ENCODE data around the gene MXD4.

MXD4 gene

DNA sequence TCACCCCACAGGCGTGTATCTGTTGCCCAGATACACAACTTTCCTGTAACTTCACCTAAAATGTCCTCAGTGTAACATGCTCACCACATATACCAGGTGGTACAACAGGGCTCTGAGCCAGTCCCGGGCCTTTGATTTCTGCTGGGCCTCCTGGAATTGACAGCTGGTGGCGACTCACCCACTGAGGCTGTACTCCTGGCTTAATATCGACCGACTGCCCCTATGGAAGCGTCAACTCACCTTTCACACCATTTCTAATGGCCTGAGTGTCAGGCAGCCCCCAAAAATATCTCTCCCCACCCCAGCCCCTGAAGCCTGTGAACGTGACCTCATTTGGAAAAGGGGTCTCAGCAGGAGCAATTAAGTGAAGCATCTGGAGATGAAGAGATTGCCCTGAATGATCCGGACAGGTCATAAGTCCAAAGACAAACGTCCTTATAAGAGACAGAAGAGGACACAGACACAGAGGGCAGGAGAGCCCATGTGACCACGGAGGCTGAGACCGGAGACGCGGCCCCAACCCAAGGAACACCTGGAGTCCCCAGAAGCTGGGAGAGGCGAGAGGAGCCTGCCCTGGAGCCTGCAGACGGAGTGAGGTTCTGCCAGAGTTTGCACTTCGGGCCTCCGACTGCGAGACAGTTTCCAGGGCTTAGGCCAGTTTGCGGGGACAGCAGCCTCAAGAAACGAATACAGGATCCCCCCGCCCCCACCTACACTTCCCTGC, 12.6 kb upstream of the MXD4 start:
- DNase-seq, result no peak

DNA sequence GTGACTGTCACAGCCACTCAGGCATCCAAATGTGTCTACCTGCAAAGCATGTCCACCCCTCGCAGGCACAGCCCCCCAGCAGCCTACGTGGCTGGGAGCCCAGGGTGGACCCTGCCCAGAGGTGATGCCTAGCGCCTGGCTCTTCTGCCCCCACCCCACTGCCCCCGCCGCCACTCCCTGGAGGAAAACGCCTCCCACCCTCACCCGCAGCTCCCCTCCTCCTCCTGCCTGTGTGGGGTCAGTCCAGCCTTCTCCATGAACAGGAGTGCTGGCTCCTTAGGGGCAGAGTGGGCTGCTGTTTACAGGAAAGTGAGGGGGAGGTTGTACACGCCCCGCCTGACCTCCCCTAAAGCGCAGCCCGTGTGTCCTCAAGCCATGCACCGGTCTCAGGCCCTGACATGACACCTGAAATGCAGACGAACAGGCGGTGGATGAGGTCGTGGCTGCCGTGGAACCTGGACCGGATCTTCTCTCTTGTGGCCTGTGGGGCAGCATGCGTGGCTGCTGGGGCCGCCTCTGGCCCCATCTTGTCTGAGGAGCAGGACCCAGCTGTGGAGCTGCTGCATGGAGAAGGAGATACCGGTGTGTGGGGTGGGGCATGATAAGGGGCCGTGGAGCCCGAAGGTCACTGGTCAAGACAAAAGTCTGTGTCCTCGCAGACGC, 11.9 kb upstream of the MXD4 start:
- no peak for DNase-seq

DNA sequence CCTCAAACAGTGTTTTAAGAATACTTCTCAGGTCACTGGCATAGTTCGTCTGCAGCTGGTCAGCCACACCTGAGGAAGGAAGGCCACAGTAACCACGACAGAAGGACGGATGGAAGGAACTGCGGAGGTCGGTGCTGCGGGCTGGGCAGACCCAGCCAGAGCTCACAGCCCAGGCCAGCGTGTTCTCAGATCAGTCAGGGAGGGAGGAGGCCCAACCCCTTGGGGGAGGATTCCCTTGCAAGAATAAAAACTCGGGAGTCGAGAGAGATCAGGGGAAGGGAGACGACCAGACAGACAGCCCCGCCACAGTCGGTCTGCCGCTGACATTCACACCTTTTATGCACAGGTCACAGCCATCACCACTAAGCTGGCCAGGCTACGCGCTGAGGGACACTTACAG, 11.3 kb upstream of the MXD4 start:
- no peak for DNase-seq

DNA sequence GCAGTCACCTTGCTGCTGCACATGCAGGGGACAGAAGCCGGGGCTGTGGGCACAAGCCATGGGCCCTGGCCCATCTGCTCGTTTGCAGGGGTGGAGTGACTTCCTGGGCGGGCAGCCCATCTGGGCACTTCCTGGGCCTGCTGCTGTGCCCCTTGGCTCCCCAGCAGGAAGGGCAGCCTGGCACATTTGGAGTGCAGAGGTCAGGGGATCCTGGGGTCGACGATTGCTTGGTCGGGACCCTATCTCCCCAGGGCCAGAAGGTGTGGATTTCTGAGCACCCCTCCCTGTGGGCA, 10.9 kb upstream of the MXD4 start:
- DNase-seq, result no peak

DNA sequence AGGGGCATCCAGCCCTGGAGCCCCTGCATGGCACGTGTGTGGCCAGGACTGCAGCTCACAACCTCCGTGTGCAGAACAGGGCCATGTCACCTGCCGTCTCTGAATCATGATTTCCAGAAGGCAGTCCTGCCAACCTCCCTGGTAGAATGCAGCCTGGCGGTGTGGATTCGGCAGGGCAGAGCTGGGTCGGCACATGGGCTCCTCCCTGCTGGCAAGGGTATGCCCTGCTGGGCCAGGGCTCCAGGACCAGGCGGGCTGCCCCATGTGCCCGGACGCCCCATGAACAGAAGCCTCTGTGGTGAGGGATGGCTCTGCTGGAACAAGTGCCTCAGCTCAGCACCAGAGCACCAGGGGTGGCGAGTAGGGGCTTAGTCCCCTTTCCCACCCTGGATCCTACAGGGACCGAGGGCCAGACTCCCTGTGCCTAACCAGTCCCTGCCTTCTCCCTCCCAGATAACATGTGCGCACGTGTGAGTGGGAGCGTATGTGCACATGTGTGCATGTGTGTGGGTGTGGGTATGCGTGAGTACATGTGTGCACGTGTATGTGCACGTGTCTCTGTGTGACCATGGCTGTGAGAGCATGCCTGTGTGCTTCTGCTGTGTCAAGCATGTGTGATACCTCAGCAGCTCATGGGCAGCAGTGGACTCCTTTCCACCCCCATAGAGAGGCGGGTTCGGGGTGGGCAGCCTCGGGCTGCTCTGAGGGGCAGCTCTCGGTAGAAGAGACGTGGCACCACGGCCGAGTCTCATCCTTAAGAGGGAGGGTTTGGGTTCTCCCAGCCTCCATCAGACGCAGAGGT, 10.3 kb upstream of the MXD4 start:
- no peak for DNase-seq

DNA sequence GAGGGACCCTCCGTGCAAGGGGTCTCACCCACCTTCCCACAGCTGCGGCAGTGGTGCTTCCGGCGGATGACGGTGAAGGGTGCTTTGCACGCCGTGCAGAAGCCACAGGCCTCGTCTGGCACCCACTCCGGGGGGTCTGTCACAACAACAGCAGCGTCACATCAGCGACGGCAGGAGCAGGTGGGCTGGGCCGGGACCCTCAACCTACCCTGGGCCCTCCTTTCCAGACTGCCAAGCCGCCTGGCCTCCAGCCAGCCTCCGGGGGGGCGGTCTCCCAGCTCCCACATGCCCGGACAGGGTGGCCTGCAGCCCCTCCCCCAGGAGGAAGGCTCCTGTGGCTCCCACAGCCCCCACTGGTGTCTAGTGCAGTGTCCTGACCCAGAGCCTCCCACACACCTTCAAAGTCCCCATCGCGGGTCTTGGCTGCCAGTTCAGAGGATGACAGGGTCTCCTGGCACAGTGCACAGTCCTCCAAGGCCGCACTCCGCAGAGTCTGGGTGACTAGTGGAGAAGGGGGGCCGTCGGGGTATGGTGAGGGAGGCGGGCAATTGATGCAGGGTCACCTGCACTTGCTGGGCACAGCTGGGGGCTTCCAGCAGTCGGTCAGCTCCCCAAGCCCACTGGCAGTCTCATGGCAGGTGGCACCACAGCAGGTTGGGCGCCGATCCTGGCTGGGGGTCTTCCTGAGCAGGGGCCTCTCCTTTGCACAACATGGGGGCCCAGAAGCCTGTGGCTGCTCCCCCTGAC, 9.5 kb upstream of the MXD4 start:
- no peak for DNase-seq

DNA sequence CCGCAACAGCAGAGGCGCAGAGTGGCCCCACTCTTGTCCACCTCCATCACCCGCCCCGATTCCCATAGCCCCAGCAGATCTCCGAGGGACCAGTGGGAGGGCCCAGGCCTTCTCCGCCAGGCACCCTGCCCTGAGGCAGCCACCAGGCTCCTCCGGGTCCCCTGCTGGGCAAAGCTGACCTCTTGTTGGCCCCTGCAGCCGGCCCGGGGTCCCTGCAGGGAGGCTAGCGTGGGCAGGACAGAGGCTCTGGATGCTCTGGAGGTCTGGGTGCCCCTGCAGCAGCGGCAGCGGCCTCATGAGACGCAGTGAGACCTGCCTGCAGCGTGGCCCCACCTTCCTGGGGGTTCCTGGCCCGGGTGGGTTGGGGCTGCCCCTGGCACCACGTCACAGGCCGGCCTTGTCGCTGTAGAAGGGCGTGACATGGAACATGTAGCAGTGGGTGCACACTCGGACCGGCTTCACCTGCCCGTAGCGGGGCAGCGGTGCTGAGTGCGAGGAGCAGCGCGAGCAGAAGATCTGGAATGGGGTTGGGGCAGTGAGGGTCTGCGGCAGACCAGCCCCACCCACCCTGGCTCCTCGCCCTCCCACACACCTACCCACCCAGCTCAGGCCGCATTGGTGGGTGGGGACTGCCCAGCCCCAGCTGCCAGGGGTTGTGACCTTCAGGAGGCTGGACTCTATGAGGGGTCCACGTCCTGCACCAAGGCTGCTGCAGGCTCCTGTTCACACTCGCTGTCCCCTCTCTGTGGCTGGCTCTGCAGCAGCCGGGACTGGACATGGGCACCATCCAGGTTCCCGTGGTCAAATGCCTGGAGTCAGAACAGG, 8.6 kb upstream of the MXD4 start:
- DNase-seq, result no peak

DNA sequence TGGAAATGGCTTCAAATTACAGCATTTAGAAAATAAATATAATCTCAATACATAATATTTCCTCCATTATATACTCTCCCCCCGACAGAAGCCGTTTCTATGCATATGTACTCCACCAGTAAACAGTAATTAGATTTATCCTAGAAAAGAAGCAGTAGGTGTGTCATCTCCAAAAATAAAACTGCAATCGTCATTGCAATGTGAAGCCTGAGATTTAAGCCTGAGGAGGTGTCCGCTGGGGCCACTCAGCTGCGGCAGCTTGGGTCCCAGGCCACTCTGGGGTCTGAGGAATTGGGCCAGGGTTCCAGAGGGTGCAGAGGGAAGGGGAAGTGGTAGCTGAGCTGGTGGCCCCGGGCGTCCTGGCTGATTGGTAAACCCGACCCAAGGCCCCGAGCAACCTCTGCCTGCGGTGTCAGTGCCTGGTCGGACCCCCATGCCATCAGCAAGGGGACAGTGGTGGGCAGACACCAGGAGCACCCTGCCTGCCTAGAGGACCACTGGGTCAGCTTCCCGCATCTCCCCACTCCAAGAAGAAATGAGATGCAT, 7.8 kb upstream of the MXD4 start:
- DNase-seq, result no peak

DNA sequence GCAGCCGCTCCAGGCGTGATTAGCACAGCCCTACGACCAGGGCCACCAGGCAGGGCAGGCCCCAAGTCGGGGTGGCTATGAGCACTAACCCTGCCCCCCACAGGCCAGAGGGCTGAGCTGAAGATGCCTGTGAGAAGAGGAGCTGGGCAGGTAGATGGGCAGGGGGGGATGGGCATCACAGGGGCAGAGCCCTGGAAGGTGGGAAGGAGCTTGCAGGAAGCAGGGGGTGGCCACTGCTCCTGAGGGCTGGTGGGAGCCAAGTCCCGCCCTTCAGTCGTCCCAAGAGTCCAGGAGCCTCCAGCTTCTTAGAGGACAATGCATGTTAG, 7.3 kb upstream of the MXD4 start:
- DNase-seq, result no peak

DNA sequence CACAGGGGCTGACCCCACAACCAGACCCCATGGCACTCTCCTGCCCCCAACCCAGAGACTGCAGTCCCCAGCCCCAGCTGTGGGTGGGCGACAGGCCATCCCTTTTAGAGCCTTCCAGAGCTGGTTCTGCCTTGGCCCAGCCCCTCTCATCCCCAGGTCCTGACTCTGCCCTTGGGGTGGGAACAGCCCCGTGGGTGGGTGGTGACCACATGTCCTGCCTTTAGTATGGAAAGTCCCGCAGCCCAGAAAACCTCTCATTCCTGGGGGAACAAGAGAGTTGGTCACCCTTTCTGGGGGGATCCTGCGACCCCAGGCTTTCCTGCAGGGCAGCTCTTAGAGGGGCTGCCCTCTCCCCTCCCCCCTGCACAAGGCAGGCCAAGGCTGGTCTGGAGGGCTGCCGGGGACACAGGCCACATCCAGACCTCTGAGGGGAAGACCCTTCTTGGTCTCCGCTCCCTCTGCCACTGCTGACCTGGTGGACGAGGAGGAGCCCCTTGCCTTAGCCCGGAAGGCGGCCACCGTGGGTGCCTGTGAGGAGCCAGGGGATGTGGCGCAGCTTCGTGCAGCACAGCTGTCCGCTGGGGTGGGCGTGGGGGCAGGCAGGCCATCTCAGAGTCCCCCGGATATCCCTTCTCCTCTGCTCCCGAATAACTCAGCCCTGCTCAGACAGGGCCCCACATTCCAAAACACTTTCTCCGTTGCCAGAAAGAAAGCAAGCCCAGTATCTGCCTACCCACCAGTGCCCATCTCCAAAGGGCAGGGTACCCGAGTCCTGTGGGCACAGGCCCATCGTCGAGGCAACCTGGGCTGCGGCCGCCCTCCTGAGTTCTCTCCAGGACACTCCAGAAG, 6.7 kb upstream of the MXD4 start:
- no peak for DNase-seq

DNA sequence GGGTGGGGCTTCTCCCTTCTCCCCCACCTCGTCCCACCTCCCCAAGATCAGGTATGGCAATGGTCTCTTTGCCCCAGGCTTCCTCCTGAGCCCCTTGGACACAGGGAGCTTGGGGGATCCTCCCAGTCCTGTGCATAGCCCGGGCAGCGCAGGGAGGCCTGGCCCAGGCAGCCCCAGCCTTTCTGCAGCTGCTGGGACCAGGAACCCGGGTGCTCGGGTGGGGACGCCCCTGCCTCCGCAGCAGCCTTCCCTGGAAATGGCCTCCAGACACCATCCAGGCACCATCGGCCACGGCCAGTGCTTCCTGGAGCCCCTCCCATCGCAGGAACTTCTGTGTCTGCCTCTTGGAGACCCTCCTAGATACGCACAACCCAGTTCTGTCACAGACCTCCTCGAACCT, 5.9 kb upstream of the MXD4 start:
- no peak for DNase-seq

DNA sequence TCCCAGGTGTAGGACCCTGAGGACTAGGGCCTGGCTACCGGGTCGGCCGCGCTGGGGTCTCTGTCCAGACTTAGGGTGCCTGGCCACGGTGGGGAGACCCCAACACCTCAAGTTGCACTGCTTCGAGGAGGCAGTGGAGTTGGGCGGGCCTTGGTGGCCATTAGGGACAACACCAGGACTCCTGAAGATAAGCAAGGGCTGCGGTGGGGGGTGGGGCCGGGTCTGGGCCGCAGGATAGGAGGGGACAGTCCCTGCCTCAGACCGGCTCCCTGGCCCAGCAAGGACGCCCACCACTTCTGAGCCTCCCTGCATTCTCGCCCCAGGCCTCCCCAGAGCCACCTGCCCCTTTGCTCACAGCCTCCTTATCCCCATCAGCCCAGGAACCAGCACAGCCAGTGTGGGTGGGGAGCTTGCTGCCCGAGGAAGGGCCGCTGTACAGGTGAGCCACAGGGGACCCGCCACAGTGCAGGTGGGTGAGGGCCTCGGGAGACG, 5.5 kb upstream of the MXD4 start:
- DNase-seq, result no peak

DNA sequence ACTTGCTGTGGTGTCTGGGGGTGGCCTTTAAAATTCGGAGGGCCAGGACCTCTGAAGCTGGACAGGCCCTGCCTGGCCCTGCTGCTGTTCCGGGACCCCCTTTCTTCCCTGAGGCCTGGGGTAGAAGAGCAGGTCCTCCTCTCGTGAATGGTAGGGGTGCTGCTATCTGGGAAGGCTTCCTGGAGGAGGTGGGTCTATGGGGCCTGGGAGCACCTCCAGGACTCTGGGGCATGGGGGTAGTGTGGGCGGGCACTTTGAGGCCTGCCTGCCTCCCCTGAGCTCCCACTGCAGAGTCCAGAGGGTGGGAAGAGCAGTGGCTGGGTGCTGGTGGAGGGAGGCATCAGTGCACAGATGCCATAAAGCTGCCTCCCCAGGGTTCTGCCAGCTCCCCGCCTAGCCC, 4.9 kb upstream of the MXD4 start:
- DNase-seq, result no peak

DNA sequence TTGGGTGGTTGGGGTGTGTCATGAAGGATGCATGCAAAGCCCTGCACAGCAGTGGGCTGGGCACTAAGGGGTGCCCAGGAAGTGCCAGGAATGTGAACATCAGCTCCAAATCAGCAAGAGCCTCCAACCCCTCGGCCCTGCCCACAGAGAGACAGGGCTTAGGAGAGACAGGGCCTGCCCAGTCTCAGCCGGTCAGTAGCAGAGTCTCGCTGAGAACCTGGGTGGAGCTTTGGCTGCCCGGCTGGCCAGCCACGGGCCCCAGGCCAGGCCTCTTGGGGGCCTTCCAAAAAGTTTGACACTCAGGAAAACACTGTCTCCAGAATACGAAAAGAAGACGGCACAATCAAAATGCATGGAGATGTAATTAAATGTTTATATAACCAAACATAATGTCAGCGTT, 4.3 kb upstream of the MXD4 start:
- no peak for DNase-seq

DNA sequence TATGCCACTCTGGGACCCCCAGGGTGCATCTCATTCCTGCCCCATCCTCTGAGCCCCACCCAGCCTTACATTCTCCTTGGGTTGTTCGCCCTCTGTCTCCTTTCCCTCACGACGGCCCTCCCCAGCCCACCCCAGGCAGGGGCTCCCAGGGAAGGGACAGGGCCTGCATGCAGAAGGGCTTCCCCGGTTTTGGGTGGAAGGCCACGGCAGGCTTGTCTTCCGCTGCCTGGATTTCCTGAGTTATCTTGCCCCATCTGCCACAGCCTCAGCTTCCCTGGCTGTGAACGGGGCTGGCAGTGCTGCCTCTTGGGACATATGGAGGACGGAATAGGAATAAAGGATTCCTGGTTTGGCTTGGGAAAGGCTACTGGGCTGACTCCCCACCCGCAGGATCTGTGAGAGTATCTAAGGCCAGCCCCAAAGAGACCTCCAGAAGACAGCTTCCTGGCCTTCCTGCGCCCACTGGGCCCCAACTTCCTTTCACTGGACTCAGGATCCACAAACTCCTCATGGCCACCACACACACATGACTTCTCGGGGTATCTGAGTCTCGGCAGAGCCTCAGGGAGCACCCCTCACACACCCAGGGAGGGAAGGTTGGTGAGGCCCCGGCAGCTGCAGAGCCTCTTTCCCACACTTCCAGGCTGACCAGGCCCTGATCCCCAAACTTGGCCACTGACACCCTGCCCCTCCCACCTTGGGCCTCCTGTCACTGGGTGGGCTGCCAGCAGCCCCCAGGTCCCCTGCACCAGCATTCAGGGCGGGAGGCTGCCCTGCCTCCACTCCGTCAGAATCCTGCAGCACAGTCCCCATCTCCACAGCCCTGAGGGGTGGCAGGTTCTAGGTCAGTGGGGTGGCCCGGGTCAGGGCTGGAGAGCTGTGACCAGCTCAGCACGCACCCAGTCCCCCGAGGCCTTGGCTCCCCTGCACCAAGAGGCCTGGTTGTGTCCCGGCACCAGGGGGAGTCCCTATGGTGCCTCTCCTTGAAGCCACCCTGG, 3.5 kb upstream of the MXD4 start:
- DNase-seq, result no peak

DNA sequence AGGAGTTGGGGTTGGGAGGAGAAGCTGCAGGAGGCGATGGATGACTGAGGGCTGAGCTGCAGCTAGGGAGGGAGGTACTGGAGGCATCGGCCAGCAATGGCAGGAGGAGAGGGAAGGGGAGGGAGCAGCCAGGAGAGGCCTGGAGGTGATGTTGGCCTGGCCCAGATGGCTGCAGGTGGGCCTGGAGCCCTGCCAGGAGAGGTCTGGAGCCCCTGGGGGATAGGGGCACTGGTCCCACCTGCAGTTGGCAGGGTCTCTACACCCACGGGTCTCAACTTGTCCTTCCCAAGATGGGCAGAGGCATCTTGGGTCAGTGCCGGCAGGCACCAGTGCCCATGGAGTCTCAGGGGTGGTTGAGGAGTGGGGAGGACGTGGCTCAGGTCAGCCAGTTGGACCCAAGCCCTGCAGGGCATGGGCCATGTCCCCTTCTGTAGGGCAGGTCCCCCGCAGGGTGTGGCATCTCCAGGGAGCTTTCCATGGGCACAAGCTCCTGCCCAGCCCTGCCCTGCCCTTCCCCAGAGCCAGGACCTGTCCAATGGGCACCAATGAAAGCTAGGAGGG, 2.7 kb upstream of the MXD4 start:
- DNase-seq, result no peak

DNA sequence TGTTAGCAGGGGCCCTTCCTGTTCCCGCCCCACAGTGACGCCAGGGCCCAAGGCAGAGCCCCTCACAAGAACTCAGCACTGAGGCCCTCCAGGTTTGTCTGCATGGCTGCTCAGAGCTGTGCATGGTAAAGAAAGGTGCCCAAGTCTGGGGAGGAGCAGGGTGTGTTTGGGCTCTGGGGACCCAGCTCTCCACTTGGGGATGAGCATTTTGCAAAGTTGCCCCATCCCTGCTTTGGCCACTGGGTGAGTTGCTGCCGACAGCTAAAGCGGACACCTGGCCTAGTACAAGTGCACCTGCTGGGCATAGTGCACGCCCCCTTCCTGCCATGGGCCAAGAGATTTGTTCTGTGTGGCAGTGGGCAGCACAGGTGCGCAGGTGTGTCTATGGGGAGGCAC, 2.0 kb upstream of the MXD4 start:
- no peak for DNase-seq

DNA sequence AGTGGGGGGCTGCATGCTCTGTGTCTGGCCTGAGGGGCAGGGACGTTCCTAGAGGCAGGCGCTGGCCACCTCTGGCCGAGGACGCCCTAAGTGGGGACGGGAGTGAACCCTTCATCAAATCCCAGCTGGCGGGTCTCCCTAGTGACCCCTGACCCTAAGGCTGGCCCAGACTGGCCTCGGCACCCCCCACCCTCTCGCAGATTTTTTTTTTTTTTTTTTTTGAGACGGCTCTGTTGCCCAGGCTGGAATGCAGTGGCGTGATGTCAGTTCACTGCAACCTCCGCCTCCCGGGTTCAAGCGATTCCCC, 988 bp upstream of the MXD4 start:
- DNase-seq, result no peak

DNA sequence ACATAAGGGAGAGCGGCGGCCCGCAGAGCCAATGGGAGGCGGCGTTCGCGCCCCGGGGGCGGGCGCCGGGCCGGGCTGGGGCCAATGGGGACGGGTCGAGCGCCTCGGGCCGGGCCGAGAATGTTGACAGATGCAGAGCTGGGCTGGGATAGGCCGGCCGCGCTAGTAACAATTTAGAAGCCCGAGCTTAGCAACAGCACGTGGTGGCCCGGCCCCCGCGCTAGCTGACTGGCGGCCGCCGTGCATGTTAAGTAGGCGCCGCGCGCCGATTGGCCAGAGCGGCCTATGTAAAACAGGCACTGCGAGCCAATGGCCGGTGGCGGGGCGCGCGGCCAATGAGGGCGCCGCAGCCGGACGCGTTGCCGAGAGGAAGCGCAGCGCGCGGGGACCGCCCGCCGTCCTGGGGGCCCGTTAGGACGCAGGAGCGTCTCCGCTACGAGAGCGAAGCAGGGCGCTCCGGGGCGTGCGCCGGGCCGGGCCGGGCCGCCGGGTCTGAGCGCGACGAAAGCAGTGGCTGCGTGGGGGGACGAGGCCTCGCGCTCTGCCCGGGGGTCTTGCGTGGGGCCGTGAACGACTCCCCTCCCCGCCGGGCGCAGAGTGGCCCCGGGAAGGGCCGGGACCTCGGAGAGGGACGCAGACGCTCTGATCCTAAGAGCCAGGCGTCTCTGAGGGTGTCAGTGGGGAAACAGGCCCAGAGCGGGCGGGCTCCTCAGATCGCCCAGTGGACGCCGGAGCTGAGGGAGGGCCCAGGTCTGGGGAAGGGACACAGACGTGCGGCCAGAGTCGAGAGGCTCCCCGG, 435 bp upstream of the MXD4 start:
- DNase-seq, result peak; percentile 89
